Endodermal cell (in vitro differentiated cells): ENCODE results near the gene OTUD6A. TPM values are rescaled to one million over a fixed set of nuclear protein-coding genes. Genes with fewer than 3 reads are reported as not detected.

Experiments used
- DNase-seq: peaks from one replicate; pipeline ENCODE4 v3.0.0-alpha.2; 2017
- H3K27ac ChIP-seq: 2 replicates; pipeline ENCODE4 v1.5.1; 2013; ENCODE audit warnings: mild to moderate bottlenecking, low read depth, low read length, moderate library complexity
- H3K27me3 ChIP-seq: 2 replicates; pipeline ENCODE4 v1.6.1; 2013; ENCODE audit warnings: mild to moderate bottlenecking, low read length, moderate library complexity; ENCODE audit not compliant: insufficient read depth, control insufficient read depth, poor library complexity, severe bottlenecking
- H3K36me3 ChIP-seq: 2 replicates; pipeline ENCODE4 v1.7.0; 2013; ENCODE audit warnings: mild to moderate bottlenecking, low read length, moderate library complexity; ENCODE audit not compliant: control insufficient read depth, insufficient read depth
- H3K4me1 ChIP-seq: one replicate; pipeline ENCODE4 v1.7.0; 2013; ENCODE audit warnings: low read length; ENCODE audit not compliant: control insufficient read depth, insufficient read depth
- H3K4me3 ChIP-seq: 2 replicates; pipeline ENCODE4 v1.5.1; 2013; ENCODE audit warnings: mild to moderate bottlenecking, low read length, moderate library complexity
- H3K9ac ChIP-seq: 2 replicates; pipeline ENCODE4 v1.6.1; 2013; ENCODE audit warnings: mild to moderate bottlenecking, low read length, moderate library complexity; ENCODE audit not compliant: poor library complexity, severe bottlenecking; ENCODE audit errors: extremely low read depth
- H3K9me3 ChIP-seq: 2 replicates; pipeline ENCODE4 v1.6.1; 2013; ENCODE audit warnings: mild to moderate bottlenecking, low read length, moderate library complexity; ENCODE audit not compliant: control insufficient read depth
- H3K27ac Mint-ChIP-seq: 2 replicates; pipeline ENCODE4 v1.8.0; 2020; ENCODE audit warnings: mixed read lengths
- H3K27me3 Mint-ChIP-seq: 2 replicates; pipeline ENCODE4 v1.8.0; 2021; ENCODE audit warnings: mild to moderate bottlenecking, mixed read lengths; ENCODE audit not compliant: insufficient read depth
- H3K36me3 Mint-ChIP-seq: 2 replicates; pipeline ENCODE4 v1.8.0; 2020; ENCODE audit warnings: low read depth, mixed read lengths
- H3K4me1 Mint-ChIP-seq: 2 replicates; pipeline ENCODE4 v1.8.0; 2020; ENCODE audit warnings: mixed read lengths
- H3K4me3 Mint-ChIP-seq: 2 replicates; pipeline ENCODE4 v1.8.0; 2020; ENCODE audit warnings: mild to moderate bottlenecking, moderate library complexity, mixed read lengths
- H3K9me3 Mint-ChIP-seq: 2 replicates; pipeline ENCODE4 v1.8.0; 2020; ENCODE audit warnings: mild to moderate bottlenecking, mixed read lengths
- CTCF ChIP-seq: fragments of 200-600 bp; sonication (generic); conservative IDR thresholded peaks from 2 replicates; pipeline ENCODE4 v1.5.0; 2021; ENCODE audit warnings: antibody characterized with exemption, mild to moderate bottlenecking
- WGBS, 2 experiments: methylation state at CpG; one replicate each; pipeline versions ENCODE4 v1.1.5 to v1.1.7; 2013; ENCODE audit warnings: missing lambda C conversion rate in 2 of 2, mixed read lengths in 1 of 2; ENCODE audit not compliant: insufficient coverage in 1 of 2, insufficient read length in 1 of 2; 5-methylcytosine and 5-hydroxymethylcytosine counted together
- total RNA-seq, 2 donors: library from RNA; stranded (reverse); fragmentation: NEBNext Ultra II Directional in 1 of 2; extraction: Animal tissue kit (Norgen Biotek cat#: 25700) in 1 of 2; gene quantifications; 2 replicates in 1 of 2; 3 replicates in 1 of 2; pipeline ENCODE4 v1.2.1, GENCODE V29; 2021

The OTUD6A gene
- total RNA-seq, 2 donors from 2014 or later = 0.53 TPM; not detected in 1

- WGBS, 2 experiments = 94% methylated on average over 1 of the region's 1 CpG; no CpG with 5 or more reads in 1 of the 2 experiments
- H3K9me3 Mint-ChIP-seq = peaks cover 47% of the 10 kb centered on the region
- TF ChIP-seq CTCF = no peak
- Histone ChIP-seq H3K27me3 (no peaks in the 10 kb centered on the region), H3K9ac (no peak overlapping the region), H3K4me3 (no peak overlapping the region), H3K9me3 (no peaks in the 10 kb centered on the region), H3K27ac (no peak overlapping the region), H3K4me1 (no peaks in the 10 kb centered on the region), H3K36me3 (no peaks in the 10 kb centered on the region)
- no peaks in the 10 kb centered on the region for H3K4me1 Mint-ChIP-seq
- H3K27ac Mint-ChIP-seq = no peak overlapping the region
- DNase-seq = no peak
- no peak overlapping the region for H3K4me3 Mint-ChIP-seq
- peaks cover 2% of the 10 kb centered on the region for H3K27me3 Mint-ChIP-seq
- H3K36me3 Mint-ChIP-seq = no peaks in the 10 kb centered on the region
Measured at GRCh38 chrX:70089604-70090297, 27.5 kb downstream of the OTUD6A start.

GRCh38 chrX:70092247-70092646, 30.0 kb downstream of the OTUD6A start:
- WGBS, 2 experiments = 79% methylated on average over 1 of the region's 4 CpGs; no CpG with 5 or more reads in 1 of the 2 experiments
- H3K9me3 ChIP-seq = no peaks in the 10 kb centered on the region
- H3K9me3 Mint-ChIP-seq = peaks cover 42% of the 10 kb centered on the region

GRCh38 chrX:70096052-70096451, 33.8 kb downstream of the OTUD6A start:
- Histone ChIP-seq H3K27ac (no peak overlapping the region), H3K9me3 (no peaks in the 10 kb centered on the region), H3K4me1 (no peaks in the 10 kb centered on the region), H3K36me3 (no peaks in the 10 kb centered on the region), H3K9ac (no peak overlapping the region), H3K27me3 (no peaks in the 10 kb centered on the region), H3K4me3 (no peak overlapping the region)
- Mint-ChIP-seq H3K4me1 (no peaks in the 10 kb centered on the region), H3K9me3 (peaks cover 37% of the 10 kb centered on the region), H3K27me3 (peaks cover 2% of the 10 kb centered on the region), H3K4me3 (no peak overlapping the region), H3K36me3 (no peaks in the 10 kb centered on the region), H3K27ac (no peak overlapping the region)
- peak; percentile 64 for TF ChIP-seq CTCF
- 52 to 77% methylated on average over 2 of the region's 2 CpGs for WGBS, 2 experiments
- DNase-seq = peak; percentile 67

More at GRCh38 chrX:70092247-70092646, 30.0 kb downstream of the OTUD6A start:
- Histone ChIP-seq H3K27ac (no peak overlapping the region), H3K27me3 (no peaks in the 10 kb centered on the region), H3K4me3 (no peak overlapping the region), H3K9ac (no peak overlapping the region), H3K4me1 (no peaks in the 10 kb centered on the region), H3K36me3 (no peaks in the 10 kb centered on the region)
- Mint-ChIP-seq H3K4me1 (no peaks in the 10 kb centered on the region), H3K36me3 (no peaks in the 10 kb centered on the region), H3K4me3 (no peak overlapping the region), H3K27ac (no peak overlapping the region), H3K27me3 (peaks cover 2% of the 10 kb centered on the region)
- no peak for TF ChIP-seq CTCF
- no peak for DNase-seq
